GM23338 (cell line): ENCODE results near the gene C20orf173. TPM values are rescaled to one million over a fixed set of nuclear protein-coding genes. Genes with fewer than 3 reads are reported as not detected.

ENCODE experiments used
- ATAC-seq: fragments of 200-7000 bp; cut with Tn5 transposase; 3 replicates; pipeline ENCODE4 v1.9.1; 2020
- DNase-seq: peaks from one replicate; pipeline ENCODE4 v3.0.0-alpha.2; 2015; ENCODE audit warnings: low spot score
- H2AFZ ChIP-seq: fragments of 200-600 bp; sonication (generic); 2 replicates; pipeline ENCODE4 v1.8.0; 2016; ENCODE audit warnings: antibody characterized with exemption, mild to moderate bottlenecking, moderate library complexity
- H3F3A ChIP-seq: fragments of 200-600 bp; sonication (generic); replicated peaks from 2 replicates; pipeline ENCODE4 v1.8.0; 2017; ENCODE audit warnings: antibody characterized with exemption, mixed run types, low read depth
- H3K27ac ChIP-seq: fragments of 200-600 bp; sonication (generic); 2 replicates; pipeline ENCODE4 v1.6.1; 2016; ENCODE audit warnings: low read depth
- H3K27me3 ChIP-seq: fragments of 200-600 bp; sonication (generic); 2 replicates; pipeline ENCODE4 v1.8.0; 2016; ENCODE audit warnings: mild to moderate bottlenecking, mixed run types, moderate library complexity; ENCODE audit not compliant: insufficient read depth
- H3K36me3 ChIP-seq: fragments of 200-600 bp; sonication (generic); 2 replicates; pipeline ENCODE4 v1.8.0; 2016; ENCODE audit warnings: mild to moderate bottlenecking; ENCODE audit not compliant: insufficient read depth
- H3K4me1 ChIP-seq: fragments of 200-600 bp; sonication (generic); 2 replicates; pipeline ENCODE4 v1.8.0; 2016; ENCODE audit warnings: mild to moderate bottlenecking, moderate library complexity; ENCODE audit not compliant: insufficient read depth
- H3K4me2 ChIP-seq: fragments of 200-600 bp; sonication (generic); 2 replicates; pipeline ENCODE4 v1.7.1; 2017; ENCODE audit warnings: mixed run types
- H3K4me3 ChIP-seq: fragments of 200-600 bp; sonication (generic); 2 replicates; pipeline ENCODE4 v1.6.1; 2016; ENCODE audit warnings: mixed run types
- H3K79me2 ChIP-seq: fragments of 200-600 bp; sonication (generic); replicated peaks from 2 replicates; pipeline ENCODE4 v1.8.0; 2017; ENCODE audit warnings: mild to moderate bottlenecking; ENCODE audit not compliant: insufficient read depth
- H3K9me2 ChIP-seq: fragments of 200-600 bp; sonication (generic); 2 replicates; pipeline ENCODE4 v1.8.0; 2017; ENCODE audit not compliant: insufficient read depth
- H4K20me1 ChIP-seq: fragments of 200-600 bp; sonication (generic); replicated peaks from 2 replicates; pipeline ENCODE4 v1.8.0; 2017; ENCODE audit warnings: mild to moderate bottlenecking; ENCODE audit not compliant: insufficient read depth
- H3K27ac Mint-ChIP-seq: 2 replicates; pipeline ENCODE4 v1.8.0; 2020; ENCODE audit warnings: inconsistent platforms, mild to moderate bottlenecking, moderate library complexity, mixed read lengths
- H3K27me3 Mint-ChIP-seq: 3 replicates; pipeline ENCODE4 v1.8.0; 2022; ENCODE audit warnings: low read depth, mild to moderate bottlenecking, moderate library complexity, mixed read lengths, inconsistent platforms; ENCODE audit not compliant: insufficient read depth, poor library complexity
- H3K36me3 Mint-ChIP-seq: 3 replicates; pipeline ENCODE4 v1.8.0; 2021; ENCODE audit warnings: low read depth, mild to moderate bottlenecking, inconsistent platforms, moderate library complexity, mixed read lengths
- H3K4me1 Mint-ChIP-seq: 3 replicates; pipeline ENCODE4 v1.8.0; 2020; ENCODE audit warnings: mild to moderate bottlenecking, inconsistent platforms, mixed read lengths
- H3K4me3 Mint-ChIP-seq: 3 replicates; pipeline ENCODE4 v1.8.0; 2021; ENCODE audit warnings: moderate library complexity, mild to moderate bottlenecking, inconsistent platforms, mixed read lengths
- H3K9me3 Mint-ChIP-seq: 3 replicates; pipeline ENCODE4 v1.8.0; 2020; ENCODE audit warnings: moderate library complexity, mild to moderate bottlenecking, inconsistent platforms, mixed read lengths
- CREB1 ChIP-seq: fragments of 250-450 bp; sonication (Bioruptor Pico); IDR thresholded peaks from 2 replicates; pipeline ENCODE4 v1.5.0; 2020; ENCODE audit warnings: low read depth, mild to moderate bottlenecking, moderate library complexity
- CTCF ChIP-seq, 2 experiments: fragments of 200-600 bp in 1 of 2; sonication (generic) in 1 of 2; conservative IDR thresholded peaks; 2 replicates each; pipeline versions ENCODE4 v1.5.1 to v1.6.1; 2016 to 2017; ENCODE audit warnings: antibody characterized with exemption in 2 of 2, low read depth in 2 of 2, mild to moderate bottlenecking in 2 of 2, moderate library complexity in 1 of 2
- ETS1 ChIP-seq: IDR thresholded peaks from 2 replicates; pipeline ENCODE4 v1.6.1; 2016; ENCODE audit warnings: antibody characterized with exemption
- EZH2 ChIP-seq: fragments of 200-600 bp; sonication (generic); IDR thresholded peaks from one replicate; pipeline ENCODE4 v1.8.0; 2017; ENCODE audit warnings: antibody characterized with exemption, mild to moderate bottlenecking, low read depth; ENCODE audit not compliant: unreplicated experiment
- EZH2phosphoT487 ChIP-seq: fragments of 200-600 bp; sonication (generic); IDR thresholded peaks from one replicate; pipeline ENCODE4 v1.8.1; 2018; ENCODE audit warnings: antibody characterized with exemption; ENCODE audit not compliant: unreplicated experiment
- JUNB ChIP-seq: IDR thresholded peaks from one replicate; pipeline ENCODE4 v1.6.1; 2016; ENCODE audit warnings: antibody characterized with exemption; ENCODE audit not compliant: unreplicated experiment
- NANOG ChIP-seq: IDR thresholded peaks from 2 replicates; pipeline ENCODE4 v1.6.1; 2016; ENCODE audit warnings: antibody characterized with exemption, borderline replicate concordance
- POLR2AphosphoS5 ChIP-seq: IDR thresholded peaks from 2 replicates; pipeline ENCODE4 v1.6.1; 2016; ENCODE audit warnings: antibody characterized with exemption, low read depth
- REST ChIP-seq: IDR thresholded peaks from one replicate; pipeline ENCODE4 v1.6.1; 2018; ENCODE audit warnings: antibody characterized with exemption; ENCODE audit not compliant: unreplicated experiment
- STAT1 ChIP-seq: IDR thresholded peaks from one replicate; pipeline ENCODE4 v1.6.1; 2016; ENCODE audit warnings: antibody characterized with exemption; ENCODE audit not compliant: unreplicated experiment
- ZNF114 ChIP-seq: fragments of 250-450 bp; sonication (Bioruptor Pico); IDR thresholded peaks from 2 replicates; pipeline ENCODE4 v1.5.0; 2020; ENCODE audit warnings: mild to moderate bottlenecking, moderate library complexity
- ZNF331 ChIP-seq: fragments of 250-450 bp; sonication (Bioruptor Pico); IDR thresholded peaks from 2 replicates; pipeline ENCODE4 v1.5.0; 2020; ENCODE audit warnings: low read depth, mild to moderate bottlenecking, moderate library complexity
- ZNF462 ChIP-seq: fragments of 250-450 bp; sonication (Bioruptor Pico); IDR thresholded peaks from 2 replicates; pipeline ENCODE4 v1.5.0; 2020; ENCODE audit warnings: mild to moderate bottlenecking, moderate library complexity
- polyA plus RNA-seq: library from polyadenylated mRNA; unstranded; fragments of >200 nt; fragmentation: Nextera tagmentation; extraction: Ambion mirVana; gene quantifications from 2 replicates; pipeline ENCODE4 v1.2.1, GENCODE V29; 2016
- total RNA-seq: library from RNA; depleted of rRNA; stranded (reverse); fragments of >200 nt; shearing (Covaris generic); gene quantifications from 2 replicates; pipeline ENCODE4 v1.2.3, GENCODE V29; 2014

C20orf173 gene
- total and polyA plus RNA-seq, 2 experiments from 2014 or later = not detected

GRCh38 chr20:35504751-35505150, 24.7 kb downstream of the C20orf173 start:
- Histone ChIP-seq H3K27ac (no peak overlapping the region), H3F3A (no peaks in the 10 kb centered on the region), H3K79me2 (no peaks in the 10 kb centered on the region), H2AFZ (no peak overlapping the region), H4K20me1 (no peaks in the 10 kb centered on the region; the same call in 1 of the 2 replicates), H3K4me2 (no peak overlapping the region), H3K36me3 (peaks cover 13% of the 10 kb centered on the region; the same call in 1 of the 2 replicates), H3K4me1 (no peaks in the 10 kb centered on the region), H3K9me2 (no peaks in the 10 kb centered on the region), H3K4me3 (no peak overlapping the region), H3K27me3 (no peaks in the 10 kb centered on the region)
- no peak overlapping the region for H3K27ac Mint-ChIP-seq
- no peak overlapping the region for H3K4me3 Mint-ChIP-seq
- no peaks in the 10 kb centered on the region for H3K9me3 Mint-ChIP-seq
- TF ChIP-seq REST = no peak
- TF ChIP-seq ZNF114 (CRISPR knock-in tag) = no peak
- TF ChIP-seq ZNF462 (CRISPR knock-in tag) = no peak
- no peak for TF ChIP-seq EZH2
- no peak for TF ChIP-seq ZNF331
- no peak for TF ChIP-seq ETS1
- TF ChIP-seq EZH2phosphoT487 = no peak
- no peak for TF ChIP-seq CTCF (conservative IDR thresholded peaks at IDR 0.05; ENCODE audit: low read depth in 2 of 2)
- TF ChIP-seq NANOG = no peak
- TF ChIP-seq CREB1 (CRISPR knock-in tag) = no peak
- TF ChIP-seq JUNB = no peak
- no peak for TF ChIP-seq POLR2AphosphoS5
- TF ChIP-seq STAT1 = no peak
- H3K27me3 Mint-ChIP-seq = peaks cover 4% of the 10 kb centered on the region
- no peak for ATAC-seq
- no peaks in the 10 kb centered on the region; the same call in 2 of the 3 replicates for H3K4me1 Mint-ChIP-seq
- DNase-seq = no peak
- H3K36me3 Mint-ChIP-seq = peaks cover 55% of the 10 kb centered on the region
